ENCODE measurements around the gene AHRR. TPM values are rescaled to one million over a fixed set of nuclear protein-coding genes. Genes with fewer than 3 reads are reported as not detected.

Gene AHRR
- total RNA-seq, 1 donor from 2014 or later: 8.4 TPM

DNA sequence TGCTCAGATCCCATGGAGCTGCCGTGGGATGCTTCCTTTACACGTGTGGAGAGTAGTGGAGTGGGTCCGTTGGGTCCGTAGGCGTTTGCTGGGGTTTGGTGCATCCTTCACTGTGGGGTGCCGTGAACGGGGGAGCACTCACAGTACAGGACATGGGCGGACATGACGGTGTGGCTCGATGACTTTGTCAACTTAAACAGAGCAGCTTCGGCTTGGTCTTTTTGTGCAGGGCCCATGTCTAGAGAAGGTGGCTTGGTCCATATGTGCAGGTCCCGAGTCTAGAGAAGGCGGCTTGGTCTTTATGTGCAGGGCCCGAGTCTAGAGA is 95.1 kb downstream of the AHRR start:
- H3K4me3 ChIP-seq: no peak overlapping the region
- H3K27ac ChIP-seq: no peak overlapping the region
- no peaks in the 10 kb centered on the region for H3K9me3 ChIP-seq
- TF ChIP-seq, protein P1, sequence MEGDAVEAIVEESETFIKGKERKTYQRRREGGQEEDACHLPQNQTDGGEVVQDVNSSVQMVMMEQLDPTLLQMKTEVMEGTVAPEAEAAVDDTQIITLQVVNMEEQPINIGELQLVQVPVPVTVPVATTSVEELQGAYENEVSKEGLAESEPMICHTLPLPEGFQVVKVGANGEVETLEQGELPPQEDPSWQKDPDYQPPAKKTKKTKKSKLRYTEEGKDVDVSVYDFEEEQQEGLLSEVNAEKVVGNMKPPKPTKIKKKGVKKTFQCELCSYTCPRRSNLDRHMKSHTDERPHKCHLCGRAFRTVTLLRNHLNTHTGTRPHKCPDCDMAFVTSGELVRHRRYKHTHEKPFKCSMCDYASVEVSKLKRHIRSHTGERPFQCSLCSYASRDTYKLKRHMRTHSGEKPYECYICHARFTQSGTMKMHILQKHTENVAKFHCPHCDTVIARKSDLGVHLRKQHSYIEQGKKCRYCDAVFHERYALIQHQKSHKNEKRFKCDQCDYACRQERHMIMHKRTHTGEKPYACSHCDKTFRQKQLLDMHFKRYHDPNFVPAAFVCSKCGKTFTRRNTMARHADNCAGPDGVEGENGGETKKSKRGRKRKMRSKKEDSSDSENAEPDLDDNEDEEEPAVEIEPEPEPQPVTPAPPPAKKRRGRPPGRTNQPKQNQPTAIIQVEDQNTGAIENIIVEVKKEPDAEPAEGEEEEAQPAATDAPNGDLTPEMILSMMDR (IDR thresholded peaks at IDR 0.05): no peak
- H3K36me3 ChIP-seq: no peaks in the 10 kb centered on the region
- peaks cover 6% of the 10 kb centered on the region for H3K4me1 ChIP-seq
- intact Hi-C loops (cut with DNase I): no loop called here
- H3K27me3 ChIP-seq (ENCODE audit: low read depth): no peaks in the 10 kb centered on the region
- DNase-seq (peak; percentile 48), ATAC-seq (no peak)

DNA sequence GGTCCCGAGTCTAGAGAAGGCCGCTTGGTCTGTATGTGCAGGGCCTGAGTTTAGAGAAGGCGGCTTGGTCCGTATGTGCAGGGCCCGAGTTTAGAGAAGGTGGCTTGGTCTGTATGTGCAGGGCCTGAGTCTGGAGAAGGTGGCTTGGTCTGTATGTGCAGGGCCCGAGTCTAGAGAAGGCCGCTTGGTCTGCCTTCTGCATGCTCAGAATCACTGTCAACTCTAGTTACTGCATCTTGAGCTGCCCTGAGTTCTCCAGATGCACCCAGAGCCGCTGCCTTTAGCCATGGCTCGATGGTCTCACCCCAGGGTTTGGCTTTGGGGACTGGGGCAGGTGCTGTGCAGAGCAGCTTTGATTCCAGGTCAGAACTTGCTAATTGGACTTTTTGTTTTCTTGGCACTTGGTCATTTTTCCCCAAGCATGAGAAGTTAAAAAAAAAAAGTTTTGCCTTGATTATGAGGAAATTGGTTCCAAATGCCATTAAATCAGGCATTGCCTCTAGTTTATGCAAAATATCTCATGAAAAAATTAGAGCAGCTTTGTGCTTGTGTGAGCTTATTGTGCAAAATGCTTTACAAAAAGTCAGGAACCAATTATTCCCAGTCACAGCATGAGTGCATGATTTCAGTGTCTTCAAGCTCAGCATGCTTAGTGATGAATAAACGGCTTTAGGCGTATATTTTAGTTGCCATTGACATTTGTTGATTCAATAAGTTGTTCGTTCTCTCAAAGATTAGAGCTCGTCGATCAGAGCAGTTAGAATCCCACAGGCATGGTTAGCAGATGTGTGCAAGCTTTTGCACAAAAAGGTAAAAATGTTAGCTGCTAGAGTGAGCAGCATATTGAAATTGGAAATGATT is 96.0 kb downstream of the AHRR start:
- intact Hi-C loops (cut with DNase I): no loop called here
- H3K36me3 ChIP-seq: no peaks in the 10 kb centered on the region
- no peaks in the 10 kb centered on the region for H3K27me3 ChIP-seq (ENCODE audit: low read depth)
- DNase-seq: peak; percentile 1
- no peak overlapping the region for H3K27ac ChIP-seq
- peaks cover 6% of the 10 kb centered on the region for H3K4me1 ChIP-seq
- no peaks in the 10 kb centered on the region for H3K9me3 ChIP-seq
- H3K4me3 ChIP-seq: no peak overlapping the region
- no peak for ATAC-seq
- TF ChIP-seq, protein P1 (IDR thresholded peaks at IDR 0.05): no peak

GRCh38 chr5:418162-419121 is 96.9 kb downstream of the AHRR start:
- Histone ChIP-seq H3K4me3 (no peak overlapping the region), H3K27ac (no peak overlapping the region), H3K4me1 (peaks cover 6% of the 10 kb centered on the region), H3K9me3 (no peaks in the 10 kb centered on the region), H3K36me3 (no peaks in the 10 kb centered on the region), H3K27me3 (ENCODE audit: low read depth) (no peaks in the 10 kb centered on the region)
- intact Hi-C loops (cut with DNase I): no loop called here
- ATAC-seq: no peak
- TF ChIP-seq, protein P1 (IDR thresholded peaks at IDR 0.05): no peak
- peak; percentile 38 for DNase-seq

GRCh38 chr5:419970-420369 is 98.5 kb downstream of the AHRR start:
- H3K27me3 ChIP-seq (ENCODE audit: low read depth): no peaks in the 10 kb centered on the region
- DNase-seq: peak; percentile 18
- H3K4me1 ChIP-seq: peaks cover 6% of the 10 kb centered on the region
- H3K4me3 ChIP-seq: no peak overlapping the region
- intact Hi-C loops (cut with DNase I): no loop called here
- ATAC-seq: no peak
- H3K9me3 ChIP-seq: no peaks in the 10 kb centered on the region
- TF ChIP-seq, protein P1 (IDR thresholded peaks at IDR 0.05): no peak
- H3K27ac ChIP-seq: peak overlapping the region; percentile 31
- H3K36me3 ChIP-seq: no peaks in the 10 kb centered on the region

GRCh38 chr5:420632-421286 is 99.2 kb downstream of the AHRR start:
- ATAC-seq (no peak), DNase-seq (peak; percentile 42)
- H3K9me3 ChIP-seq: no peaks in the 10 kb centered on the region
- intact Hi-C loops (cut with DNase I): no loop called here
- peaks cover 5% of the 10 kb centered on the region for H3K4me1 ChIP-seq
- H3K4me3 ChIP-seq: no peak overlapping the region
- TF ChIP-seq, protein P1 (IDR thresholded peaks at IDR 0.05): no peak
- no peaks in the 10 kb centered on the region for H3K27me3 ChIP-seq (ENCODE audit: low read depth)
- peak overlapping the region; percentile 31 for H3K27ac ChIP-seq
- no peaks in the 10 kb centered on the region for H3K36me3 ChIP-seq

All from lower lobe of right lung (tissue), 2 donors.